Measurements from ENCODE around the gene DHRS3.

DNA sequence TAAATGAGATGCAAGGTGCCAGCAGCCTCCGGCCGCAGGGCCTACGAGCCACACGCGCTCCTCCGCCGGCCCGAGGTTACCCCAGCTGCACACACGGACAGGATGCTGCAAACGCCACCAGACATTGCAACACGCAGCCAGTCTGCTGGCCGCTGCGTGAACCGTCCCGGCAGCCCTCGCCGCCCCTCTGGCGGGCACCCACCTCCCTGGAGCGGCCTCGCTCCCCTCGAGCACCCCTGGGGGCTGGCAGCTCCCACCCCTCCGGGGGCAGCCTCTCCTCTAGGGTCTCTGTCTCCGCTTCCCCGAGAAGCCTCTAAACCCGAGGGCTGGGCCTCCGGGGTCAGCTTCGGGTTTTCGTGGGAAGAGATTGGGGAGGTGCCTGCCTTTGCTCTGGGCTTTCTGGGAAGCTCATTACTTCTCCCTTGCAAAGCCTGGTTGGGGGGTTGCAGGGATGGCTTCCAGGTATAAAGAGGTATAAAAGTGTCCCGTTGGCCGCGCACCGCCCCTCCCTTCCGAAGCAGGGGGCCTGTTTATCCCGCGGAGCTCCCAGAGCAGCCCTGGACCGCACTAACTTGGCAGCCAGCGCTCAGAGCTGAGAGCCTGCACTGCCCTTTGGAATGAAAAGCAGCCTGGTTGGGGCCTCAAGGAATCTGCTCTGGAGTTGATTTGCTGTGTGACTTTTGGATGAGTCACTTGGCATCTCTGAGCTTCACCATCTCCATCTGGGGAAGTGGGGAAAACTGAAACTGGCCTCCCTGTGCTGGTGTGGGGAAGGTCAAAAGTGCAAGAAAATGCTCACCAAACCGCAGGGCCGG is 21.8 kb downstream of the DHRS3 start:
- TF ChIP-seq, protein P1, sequence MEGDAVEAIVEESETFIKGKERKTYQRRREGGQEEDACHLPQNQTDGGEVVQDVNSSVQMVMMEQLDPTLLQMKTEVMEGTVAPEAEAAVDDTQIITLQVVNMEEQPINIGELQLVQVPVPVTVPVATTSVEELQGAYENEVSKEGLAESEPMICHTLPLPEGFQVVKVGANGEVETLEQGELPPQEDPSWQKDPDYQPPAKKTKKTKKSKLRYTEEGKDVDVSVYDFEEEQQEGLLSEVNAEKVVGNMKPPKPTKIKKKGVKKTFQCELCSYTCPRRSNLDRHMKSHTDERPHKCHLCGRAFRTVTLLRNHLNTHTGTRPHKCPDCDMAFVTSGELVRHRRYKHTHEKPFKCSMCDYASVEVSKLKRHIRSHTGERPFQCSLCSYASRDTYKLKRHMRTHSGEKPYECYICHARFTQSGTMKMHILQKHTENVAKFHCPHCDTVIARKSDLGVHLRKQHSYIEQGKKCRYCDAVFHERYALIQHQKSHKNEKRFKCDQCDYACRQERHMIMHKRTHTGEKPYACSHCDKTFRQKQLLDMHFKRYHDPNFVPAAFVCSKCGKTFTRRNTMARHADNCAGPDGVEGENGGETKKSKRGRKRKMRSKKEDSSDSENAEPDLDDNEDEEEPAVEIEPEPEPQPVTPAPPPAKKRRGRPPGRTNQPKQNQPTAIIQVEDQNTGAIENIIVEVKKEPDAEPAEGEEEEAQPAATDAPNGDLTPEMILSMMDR (IDR thresholded peaks at IDR 0.05) = peak in 2 of 6 experiments; percentile 10 to 17
- TF ChIP-seq POLR2A (IDR thresholded peaks at IDR 0.05) (peak in 1 of 4 donors; percentile 47), EP300 (IDR thresholded peaks at IDR 0.05) (peak in 2 of 4 donors; percentile 68 to 87), POLR2AphosphoS5 (IDR thresholded peaks at IDR 0.05) (peak; percentile 86 to 89)
